Stromal cell of bone marrow (primary cell): ENCODE results near the gene GRIK4.
A peak's percentile ranks its signal among the peaks of the same experiment; 100 is the strongest.
"Not testable (repeated sequence)": the region's sequence is repeated elsewhere in the genome, so short reads cannot be mapped to it uniquely, and the experiment has no call there.

Experiments
- DNase-seq: peaks from one replicate; pipeline ENCODE4 v3.0.0-alpha.2; 2012; ENCODE audit warnings: low read depth

The GRIK4 gene

DNA sequence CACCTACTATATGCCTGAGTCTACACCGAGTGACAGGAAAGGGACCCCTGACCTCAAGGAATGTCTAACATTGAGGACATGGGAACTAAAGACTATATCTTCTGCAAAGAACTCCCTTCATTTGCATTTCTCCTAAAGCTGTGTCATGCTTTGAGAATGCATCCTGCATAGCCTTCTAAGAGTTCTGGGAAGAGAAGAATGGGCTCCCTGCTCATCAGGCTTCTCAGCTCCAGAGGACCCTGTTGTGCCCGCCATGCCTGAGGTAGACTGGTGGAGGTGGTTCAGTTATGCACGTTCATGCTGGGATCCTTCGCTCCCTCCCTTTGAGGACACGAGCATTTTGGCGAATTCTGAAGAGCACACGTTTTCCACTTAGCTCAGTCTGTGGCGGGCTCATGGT lies 63.3 kb downstream of the GRIK4 start:
- no peak for DNase-seq

DNA sequence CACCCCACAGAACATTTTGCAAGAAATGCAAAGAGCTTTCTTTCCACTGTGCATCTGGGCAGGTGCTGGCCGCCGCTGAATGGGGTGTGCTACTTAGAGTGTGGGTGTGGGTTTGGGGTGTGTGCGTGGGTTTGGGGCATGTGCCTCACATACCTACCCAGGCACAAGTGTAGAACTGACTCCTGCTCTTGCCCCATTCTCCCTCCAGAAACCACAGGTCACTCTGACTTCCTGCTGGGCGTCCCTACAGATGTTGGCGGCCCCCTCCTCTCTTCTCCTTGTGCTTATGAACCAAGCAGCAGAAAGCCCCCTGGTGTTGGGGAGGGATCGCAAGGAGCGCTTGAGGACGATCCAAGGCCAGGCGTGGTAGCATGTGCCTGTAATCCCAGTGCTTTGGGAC lies 63.9 kb downstream of the GRIK4 start:
- no peak for DNase-seq

DNA sequence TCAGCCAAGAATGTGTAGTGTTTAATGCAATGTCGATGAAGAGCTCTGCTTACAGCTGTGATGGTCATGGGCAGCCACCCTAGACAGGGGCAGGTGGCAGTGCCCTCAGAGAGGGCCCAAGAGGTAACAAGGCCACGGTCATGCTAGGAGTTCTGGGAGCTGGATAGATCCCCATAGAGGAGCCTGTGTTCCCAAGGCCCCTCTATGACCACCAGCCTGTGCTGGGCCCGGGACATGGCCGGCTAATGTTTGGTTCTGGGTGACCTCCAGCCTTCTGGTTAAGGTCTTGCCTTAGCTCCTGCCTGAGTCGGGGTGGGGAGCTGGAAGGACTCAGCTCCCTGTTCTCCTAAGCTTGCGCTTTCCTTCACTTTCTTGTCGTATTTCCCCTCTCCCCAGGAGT lies 65.1 kb downstream of the GRIK4 start:
- DNase-seq, result no peak

DNA sequence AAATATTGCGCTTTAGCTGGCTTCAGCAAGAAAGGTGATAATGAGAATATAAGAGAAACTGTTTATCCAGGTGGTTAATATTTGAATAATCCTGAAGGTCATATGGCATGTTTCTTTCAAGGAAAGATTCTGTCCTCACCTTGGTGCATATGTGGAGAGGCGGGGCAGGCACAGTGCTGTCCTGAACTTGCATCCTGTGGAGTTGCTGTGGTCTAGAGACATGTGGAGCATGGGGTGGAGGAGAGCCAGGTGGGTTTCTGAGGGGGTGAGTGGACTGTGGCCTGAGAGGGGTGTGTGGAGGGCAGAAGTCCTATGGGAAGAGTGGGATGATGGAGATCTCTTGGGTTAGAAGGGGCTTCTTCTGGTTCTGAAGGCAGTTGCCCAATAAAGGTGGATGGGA lies 65.5 kb downstream of the GRIK4 start:
- no peak for DNase-seq

DNA sequence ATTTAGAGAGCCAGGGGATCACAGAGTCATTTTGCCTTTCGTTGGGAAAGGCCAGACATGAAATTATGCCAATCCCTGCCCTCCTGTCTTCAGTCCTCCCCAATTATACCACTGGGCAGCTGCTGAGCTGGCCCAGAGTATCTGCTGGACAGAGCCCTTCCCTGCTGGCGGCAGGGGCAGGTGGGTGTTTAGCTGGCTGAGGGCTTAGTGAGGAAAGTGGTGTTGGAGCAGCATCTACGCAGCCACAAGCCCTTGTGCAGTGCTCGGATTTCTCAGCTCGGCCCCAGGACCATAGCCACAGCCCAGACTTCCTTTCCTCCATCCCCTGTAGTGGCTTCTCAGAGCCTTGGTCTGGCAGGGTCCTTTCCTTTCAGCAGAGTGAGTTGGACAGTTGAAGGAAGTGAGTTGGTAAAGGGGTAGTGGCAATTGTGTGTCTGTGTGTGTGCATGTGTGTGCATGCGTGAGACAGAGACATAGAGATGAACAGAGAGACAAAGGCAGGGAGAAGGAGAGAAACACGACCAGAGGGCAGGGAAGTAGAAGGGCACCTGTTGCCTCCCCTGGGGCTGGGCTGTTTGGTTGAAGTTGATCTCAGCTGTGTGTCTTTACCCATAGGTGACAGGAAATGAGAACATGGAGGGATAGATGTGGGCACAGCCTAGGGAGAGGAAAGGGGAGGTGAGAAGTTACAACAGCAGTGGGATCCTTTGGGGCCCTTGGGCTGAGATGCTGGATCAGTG lies 66.2 kb downstream of the GRIK4 start:
- no peak for DNase-seq

DNA sequence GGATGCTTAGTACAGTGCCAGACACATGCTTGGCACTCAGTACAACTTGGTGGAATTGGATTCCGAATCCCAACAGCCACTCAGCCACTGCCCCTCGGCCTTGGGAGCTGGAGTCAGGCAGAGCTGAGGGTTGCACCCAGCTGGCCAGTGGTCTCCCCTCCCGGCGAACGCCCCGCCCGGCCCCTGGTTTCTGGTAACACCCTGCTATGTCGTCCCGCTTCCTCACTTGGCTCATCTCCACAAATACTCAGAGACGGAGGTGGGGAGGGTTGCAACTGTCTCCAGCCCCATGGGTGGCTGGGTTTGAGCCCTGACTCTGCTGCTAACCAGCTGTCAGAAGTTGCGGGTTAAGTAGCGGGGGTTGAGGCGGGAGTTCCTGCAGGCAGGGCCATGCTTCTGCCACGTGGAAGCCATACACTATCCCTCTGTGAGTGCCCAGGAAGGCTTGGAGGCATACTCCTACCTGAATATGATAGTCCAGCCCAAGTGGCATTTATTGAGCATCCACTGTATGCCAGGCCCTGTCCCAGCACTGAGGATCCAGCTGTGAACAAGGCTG lies 67.1 kb downstream of the GRIK4 start:
- DNase-seq, result no peak

DNA sequence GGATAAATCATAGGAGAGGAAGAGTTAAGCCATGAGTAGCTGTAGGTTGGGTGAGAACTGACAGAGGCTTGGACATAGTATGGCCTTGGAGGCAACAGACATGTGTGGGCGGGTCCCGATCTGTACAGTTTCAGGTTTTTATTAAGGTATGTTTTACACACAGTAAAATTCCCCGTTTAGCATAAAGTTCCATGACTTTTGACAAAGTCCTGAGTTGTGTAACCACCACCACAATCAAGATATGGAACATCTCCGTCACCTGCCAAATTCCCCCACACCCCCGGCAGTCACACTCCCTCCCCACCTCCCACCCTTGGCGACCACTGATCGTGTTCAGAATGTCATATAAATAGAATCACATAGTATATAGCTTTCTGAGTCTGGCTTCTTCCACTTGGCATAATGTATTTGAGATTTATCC lies 68.1 kb downstream of the GRIK4 start:
- no peak for DNase-seq

DNA sequence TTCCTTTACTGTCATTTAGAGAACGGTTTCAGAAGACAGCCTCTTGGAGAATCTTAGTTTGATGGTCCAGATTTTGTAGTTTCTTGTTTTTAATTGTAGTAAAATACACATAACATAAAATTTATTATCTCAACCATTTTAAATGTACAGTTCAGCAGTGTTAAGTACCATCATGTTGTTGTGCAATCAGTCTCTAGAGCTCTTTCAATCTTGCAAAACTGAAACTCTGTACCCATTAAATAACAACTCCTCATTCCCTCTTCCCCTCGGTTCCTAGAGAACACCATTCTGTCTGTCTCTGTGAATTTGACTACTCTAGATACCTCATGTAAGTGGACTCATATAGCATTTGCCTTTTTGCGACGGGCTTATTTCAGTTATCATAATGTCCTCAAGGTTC lies 69.8 kb downstream of the GRIK4 start:
- no peak for DNase-seq

DNA sequence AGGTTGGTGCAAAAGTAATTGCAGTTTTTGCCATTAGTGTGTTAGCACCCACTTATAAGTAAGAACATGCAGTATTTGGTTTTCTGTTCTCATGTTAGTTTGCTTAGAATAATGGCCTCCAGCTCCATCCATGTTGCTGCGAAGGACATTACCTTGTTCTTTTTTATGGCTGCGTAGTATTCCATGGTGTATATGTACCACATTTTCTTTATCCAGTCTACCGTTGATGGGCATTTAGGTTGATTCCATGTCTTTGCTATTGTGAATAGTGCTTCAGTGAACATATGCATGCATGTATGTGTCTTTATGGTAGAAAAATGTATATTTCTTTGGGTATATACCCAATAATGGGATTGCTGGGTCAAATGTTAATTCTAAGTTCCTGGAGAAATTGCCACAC lies 71.0 kb downstream of the GRIK4 start:
- DNase-seq, result not testable (repeated sequence)

DNA sequence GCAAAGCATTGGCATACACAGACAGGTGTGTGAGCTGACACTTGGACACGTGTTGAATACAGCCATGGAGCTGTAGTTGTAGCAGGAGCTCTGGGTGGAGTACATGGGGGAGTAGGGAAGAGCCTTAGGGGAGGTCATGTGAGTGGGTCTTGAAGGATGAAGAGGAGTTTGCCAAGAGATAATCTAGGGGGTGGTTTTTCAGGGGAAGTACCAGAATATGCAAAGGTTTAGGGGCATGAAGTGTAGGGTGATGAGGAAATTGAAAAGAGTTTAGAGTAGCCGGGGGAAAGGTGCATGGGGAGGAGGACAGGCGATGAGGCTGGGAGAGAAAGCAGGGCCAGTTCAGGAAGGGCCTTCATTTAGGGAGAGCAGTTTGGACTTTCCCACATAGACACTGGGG lies 74.5 kb downstream of the GRIK4 start:
- no peak for DNase-seq

DNA sequence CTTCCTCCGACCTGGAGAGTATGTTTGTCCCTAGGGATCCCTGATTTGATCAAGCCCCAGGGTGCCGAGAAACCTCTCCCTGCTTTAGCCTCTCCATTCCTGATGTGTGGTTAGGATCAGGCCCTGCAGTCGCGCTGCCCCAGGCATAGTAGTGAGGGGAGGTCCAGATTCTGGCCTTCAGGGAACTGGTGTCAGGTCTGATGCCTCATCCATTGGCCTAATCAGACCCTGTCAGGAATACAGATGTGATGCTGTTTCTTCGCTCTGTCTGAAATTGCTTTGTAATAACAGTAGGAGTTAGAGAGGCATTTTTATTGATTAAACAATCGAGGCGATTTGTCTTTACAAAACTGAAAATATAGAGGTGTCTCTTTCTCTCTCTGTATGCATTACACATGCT lies 75.2 kb downstream of the GRIK4 start:
- DNase-seq, result no peak

DNA sequence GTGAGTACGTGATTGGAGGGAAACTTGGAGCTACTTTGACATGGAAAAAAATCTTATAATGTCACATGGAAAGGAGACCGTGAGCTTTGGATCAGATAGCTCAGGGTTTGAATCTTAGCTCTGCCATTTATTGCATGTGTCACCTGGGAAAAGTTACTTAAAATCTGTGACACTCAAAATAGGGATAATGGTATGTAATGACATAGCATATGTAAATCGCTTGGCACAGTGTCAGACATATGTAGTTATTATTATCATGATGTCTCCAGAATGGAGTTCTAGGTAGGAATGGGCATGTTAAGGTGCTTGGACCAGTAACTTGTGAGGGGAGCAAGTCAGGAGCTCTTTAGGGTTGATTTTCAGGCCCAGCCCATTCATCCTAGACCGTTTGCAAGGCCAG lies 75.8 kb downstream of the GRIK4 start:
- no peak for DNase-seq

DNA sequence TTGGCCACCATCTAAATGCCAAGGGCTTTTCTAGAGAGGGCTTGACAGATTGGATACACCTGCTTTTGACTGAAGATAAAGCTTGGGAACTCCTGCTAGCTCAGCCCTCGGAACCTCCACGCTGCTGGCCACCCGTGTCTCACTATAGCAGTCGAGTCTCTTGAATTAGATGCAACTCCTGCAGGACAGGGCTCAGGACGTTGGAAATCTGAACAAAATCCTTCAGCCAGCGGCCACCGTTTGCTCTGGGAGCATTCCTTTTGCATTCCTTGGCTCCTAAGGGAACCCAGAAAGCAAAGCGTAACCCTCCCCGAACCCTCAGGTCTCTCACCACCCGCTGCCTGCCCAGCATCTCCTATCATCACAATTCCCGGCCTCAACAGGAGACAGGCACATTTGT lies 77.8 kb downstream of the GRIK4 start:
- DNase-seq, result no peak

DNA sequence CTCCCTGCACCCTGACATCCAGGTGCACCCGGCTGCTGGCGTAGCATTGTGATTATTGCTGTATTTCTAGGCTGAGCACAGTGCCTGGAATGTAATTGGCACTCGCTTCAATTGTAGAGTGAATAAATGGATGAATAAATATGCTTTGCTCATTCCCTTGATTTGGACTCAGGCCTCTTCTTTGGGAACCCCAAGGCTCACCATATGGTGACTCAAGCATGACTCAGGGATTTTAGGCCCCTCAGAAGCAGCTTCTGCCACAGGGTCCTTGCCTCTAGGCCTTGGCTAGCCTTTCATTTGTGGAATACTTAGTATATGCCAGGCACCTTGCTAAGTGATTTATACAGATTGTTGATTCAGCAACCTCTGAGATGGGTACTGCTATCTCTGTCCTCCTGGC lies 78.9 kb downstream of the GRIK4 start:
- DNase-seq, result no peak

DNA sequence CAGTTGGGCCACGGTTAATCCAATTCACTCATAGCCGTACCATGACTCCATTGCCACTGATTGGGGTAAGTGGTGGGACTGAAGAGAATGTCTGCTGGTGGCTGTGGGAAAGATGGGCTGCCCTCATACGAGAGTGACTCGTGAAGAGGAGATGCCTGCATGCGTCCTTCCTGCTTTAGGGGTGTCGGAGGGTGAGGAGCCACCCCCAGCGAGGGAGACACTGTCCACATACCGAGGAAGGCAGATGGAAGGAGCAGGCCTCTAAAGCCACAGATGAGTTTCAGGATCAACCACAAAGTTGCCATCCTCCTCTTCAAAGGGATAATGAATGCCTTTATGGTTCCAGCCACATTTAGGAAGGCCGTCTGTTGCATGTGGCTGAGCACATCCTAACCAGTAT lies 83.2 kb downstream of the GRIK4 start:
- no peak for DNase-seq

DNA sequence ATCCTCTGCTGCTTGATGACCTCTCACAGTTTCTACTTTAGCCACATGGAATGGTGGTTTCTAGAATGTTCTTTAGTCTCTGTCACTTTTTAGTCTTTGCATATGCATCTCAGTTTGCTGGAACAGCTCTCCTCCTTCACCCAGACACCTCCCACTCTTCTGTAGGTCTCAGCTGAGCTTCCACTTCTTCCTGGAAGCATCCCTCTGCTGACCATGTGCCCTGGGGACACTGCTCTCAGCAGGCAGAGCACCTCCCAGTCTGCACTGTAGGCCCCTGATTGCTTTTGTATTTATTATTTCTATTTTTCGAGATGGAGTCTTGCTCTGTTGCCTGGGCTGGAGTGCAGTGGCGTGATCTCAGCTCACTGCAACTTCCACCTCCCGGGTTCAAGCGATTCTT lies 84.0 kb downstream of the GRIK4 start:
- DNase-seq, result no peak

DNA sequence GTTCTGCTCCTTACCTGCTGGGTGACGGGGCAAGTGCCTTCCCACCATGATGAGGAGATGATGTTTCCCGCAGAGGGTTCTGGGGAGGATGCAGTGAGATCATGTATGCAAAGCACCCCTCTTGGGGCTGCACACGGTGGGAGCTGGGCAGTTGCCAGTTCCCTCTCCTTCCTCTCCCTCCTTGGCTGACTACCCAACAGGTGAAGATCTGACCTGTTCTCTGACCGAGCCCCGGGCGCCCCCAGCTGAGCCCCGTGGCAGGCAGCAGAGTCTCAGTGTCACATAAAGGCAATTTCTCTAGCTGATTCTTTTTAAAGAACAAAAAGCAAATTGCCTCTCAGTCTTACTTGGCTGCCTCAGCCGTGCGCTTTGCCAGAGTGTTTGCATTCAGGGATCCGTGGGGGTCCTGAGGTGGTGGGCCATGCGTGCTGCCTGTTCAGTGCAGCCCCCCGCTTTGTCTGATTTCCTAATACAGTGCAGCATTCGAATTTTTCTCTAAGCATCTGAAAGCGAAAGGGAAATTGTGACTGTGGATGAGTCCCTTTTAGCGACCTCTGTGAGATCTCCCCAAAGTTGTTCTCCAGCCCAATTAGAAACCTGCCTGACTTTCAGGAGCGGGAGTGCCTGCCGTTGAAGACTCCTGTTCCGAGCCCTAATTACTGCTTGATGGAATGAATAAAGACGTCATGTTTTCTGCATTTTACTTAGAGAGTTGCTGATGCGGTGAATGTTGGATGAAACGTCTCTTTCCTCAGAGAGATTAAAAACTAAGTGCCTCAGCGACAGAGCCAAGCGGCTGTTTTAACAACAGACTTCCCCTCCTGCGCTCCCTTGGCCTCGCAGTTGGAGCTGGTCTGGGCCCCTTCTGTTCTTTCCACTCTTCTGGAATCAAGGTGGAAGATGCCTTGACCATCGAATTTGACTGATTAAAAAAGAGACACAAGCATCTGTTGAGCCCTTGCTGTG lies 86.0 kb downstream of the GRIK4 start:
- no peak for DNase-seq

DNA sequence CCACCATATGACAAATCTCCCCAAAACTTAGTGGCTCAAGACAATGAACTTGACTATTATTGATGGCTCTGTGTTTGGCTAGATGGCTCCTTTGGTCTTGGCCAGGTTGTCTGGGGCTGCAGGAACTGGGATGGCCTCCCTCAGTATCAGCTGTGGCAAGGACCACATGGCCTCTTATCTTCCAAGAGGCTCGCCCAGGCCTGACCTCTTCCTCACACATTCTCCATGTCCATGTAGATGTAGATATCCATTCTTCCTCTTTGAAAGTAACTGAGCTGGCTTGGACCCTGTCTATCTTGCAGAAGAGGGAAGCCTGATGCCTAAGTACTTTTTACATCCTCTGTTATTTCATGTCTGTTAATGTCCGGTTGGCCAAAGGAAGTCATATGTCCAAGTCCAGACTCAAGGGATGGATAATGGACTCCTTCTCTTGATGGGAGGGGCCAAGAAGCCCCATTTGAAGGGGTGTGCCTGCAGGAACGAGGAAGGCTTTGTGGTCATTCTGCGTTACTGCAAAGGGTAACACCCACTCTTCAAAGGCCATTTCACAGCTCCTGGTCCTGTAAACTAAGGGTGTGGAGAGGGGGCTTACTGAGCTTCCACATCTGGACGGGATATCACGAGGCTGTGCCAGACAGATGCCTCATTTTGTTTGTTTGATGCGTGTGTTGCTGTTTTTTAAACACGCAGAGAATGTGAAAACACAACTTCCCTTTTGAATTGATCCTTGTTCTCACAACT lies 87.1 kb downstream of the GRIK4 start:
- DNase-seq, result no peak

DNA sequence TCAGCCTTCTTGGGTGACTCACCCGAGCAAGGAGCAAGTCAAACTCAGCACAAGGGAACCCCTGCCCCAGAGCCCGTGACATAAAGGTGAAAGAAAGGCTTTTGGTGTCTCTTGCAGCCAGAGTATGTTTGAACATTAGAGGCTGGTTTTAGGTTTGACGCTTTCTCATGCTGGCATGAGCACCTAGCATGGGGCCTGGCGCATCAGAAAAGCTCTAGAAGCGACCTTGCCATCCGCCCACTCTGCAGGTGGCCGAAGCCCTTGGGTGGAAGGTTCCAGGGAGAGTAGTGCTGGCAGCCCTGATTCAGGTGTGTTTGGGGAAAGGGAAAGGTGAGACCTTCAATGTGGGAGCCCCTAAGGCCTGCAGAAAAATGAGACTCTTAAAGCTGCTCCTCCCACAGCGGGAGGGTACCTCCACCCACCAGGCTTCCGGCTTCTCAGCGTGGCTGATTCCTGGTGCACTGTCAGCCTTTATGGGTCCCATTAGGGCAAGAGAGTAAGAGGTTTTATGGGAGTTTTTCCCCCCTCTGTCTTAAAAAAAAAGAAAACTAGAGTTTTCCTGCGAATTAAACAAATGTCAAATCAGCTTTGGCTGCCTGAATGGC lies 88.4 kb downstream of the GRIK4 start:
- no peak for DNase-seq

DNA sequence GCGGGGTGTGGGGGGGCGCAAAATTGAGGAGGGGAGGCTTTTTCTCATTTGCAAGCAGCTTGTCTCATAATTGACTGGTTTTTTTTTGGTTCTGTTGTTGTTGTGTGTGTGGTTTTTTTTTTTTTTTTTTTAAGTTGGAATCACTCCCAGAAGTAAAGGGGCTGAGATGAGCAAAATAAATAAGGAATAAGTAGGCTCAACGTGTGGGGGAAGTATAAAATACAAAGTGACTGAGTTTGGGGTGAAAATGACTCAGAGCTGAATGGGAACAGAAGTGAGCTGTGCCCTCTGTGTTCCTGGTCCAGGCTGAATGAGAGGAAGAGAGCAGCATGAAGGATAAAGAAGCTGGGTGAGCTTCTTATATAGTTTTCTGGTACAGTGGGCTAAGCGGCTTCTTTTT lies 90.0 kb downstream of the GRIK4 start:
- DNase-seq, result peak; percentile 54

DNA sequence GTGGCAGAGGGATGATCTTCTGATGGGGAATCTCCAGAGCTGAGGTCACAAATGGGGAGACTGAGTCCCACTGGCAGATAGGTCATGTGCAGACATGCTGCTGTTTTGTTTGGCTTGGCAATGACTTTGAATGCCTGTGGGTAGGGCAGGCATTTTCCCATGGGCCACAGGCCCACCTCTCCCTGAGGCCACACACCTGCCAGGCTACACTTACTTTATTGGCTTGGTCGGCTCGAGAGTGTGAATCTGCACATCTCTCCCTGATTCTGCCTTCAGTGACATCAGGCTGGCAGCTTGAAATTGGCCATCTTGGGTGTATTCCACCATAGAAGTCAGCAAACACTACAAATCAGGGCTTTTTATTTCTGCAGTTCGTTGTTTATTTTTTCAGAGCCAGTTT lies 91.5 kb downstream of the GRIK4 start:
- no peak for DNase-seq

DNA sequence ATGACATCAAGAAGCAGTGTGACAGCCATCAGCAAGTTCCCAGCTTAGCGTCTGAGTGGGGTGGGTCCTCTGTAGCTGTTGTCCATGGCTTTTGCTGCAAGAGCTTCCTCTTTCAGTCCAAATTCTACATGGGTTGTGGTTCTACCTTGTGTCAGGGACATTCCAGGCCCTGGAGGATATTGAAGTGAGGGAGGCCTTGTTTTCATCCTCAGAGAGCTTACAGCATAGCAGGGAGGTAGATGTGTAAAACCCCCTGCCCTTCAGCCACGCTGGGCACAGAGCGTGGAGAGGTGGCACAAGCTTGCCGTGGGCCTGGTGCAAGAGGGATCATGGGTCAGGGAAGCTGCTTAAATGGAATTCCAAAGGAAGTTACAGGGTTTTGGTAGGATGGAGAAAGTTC lies 93.9 kb downstream of the GRIK4 start:
- no peak for DNase-seq
